Activated CD4-positive, alpha-beta T cell treated with anti-CD3 and anti-CD28 coated beads, Interleukin-2, amount 50 U/mL, for 1 hour (primary cell): Measurements from ENCODE around the gene DHRS4.
"Not testable (repeated sequence)": the region's sequence is repeated elsewhere in the genome, so short reads cannot be mapped to it uniquely, and the experiment has no call there.

Source experiments
- DNase-seq: peaks from one replicate; pipeline ENCODE4 v3.0.0-alpha.2; 2020

The DHRS4 gene

GRCh38 chr14:23941669-23942068, 11.9 kb upstream of the DHRS4 start:
- DNase-seq = no peak

- no peak for DNase-seq
These were observed 11.0 kb upstream of the DHRS4 start for GRCh38 chr14:23942587-23942986.

- not testable (repeated sequence) for DNase-seq
These were observed 4.5 kb upstream of the DHRS4 start for GRCh38 chr14:23949069-23949468.

- no peak for DNase-seq
These were observed 3.0 kb upstream of the DHRS4 start for GRCh38 chr14:23950411-23951135.

GRCh38 chr14:23951136-23951466, 2.5 kb upstream of the DHRS4 start:
- not testable (repeated sequence) for DNase-seq

- no peak for DNase-seq
These were observed 1.9 kb upstream of the DHRS4 start for GRCh38 chr14:23951590-23952201.

- not testable (repeated sequence) for DNase-seq
These were observed 480 bp upstream of the DHRS4 start for GRCh38 chr14:23953116-23953463.

GRCh38 chr14:23954279-23954614, 677 bp downstream of the DHRS4 start:
- not testable (repeated sequence) for DNase-seq

- DNase-seq = not testable (repeated sequence)
These were observed 1.4 kb downstream of the DHRS4 start for GRCh38 chr14:23954965-23955364.

- not testable (repeated sequence) for DNase-seq
These were observed 2.2 kb downstream of the DHRS4 start for GRCh38 chr14:23955811-23956210.

- DNase-seq = not testable (repeated sequence)
These were observed 4.5 kb downstream of the DHRS4 start for GRCh38 chr14:23957913-23958569.

- DNase-seq = not testable (repeated sequence)
These were observed 7.3 kb downstream of the DHRS4 start for GRCh38 chr14:23960899-23961298.

GRCh38 chr14:23961704-23962103, 8.1 kb downstream of the DHRS4 start:
- DNase-seq = not testable (repeated sequence)

- DNase-seq = not testable (repeated sequence)
These were observed 15.5 kb downstream of the DHRS4 start for GRCh38 chr14:23969130-23969480.

GRCh38 chr14:23969481-23970282, 16.1 kb downstream of the DHRS4 start:
- peak; percentile 60 for DNase-seq

GRCh38 chr14:23970283-23970659, 16.7 kb downstream of the DHRS4 start:
- not testable (repeated sequence) for DNase-seq

GRCh38 chr14:23973178-23973577, 19.6 kb downstream of the DHRS4 start:
- DNase-seq = not testable (repeated sequence)

- not testable (repeated sequence) for DNase-seq
These were observed 20.5 kb downstream of the DHRS4 start for GRCh38 chr14:23974041-23974440.

GRCh38 chr14:23977208-23977607, 23.6 kb downstream of the DHRS4 start:
- not testable (repeated sequence) for DNase-seq

- not testable (repeated sequence) for DNase-seq
These were observed 28.6 kb downstream of the DHRS4 start for GRCh38 chr14:23981951-23982813.

- no peak for DNase-seq
These were observed 31.5 kb downstream of the DHRS4 start for GRCh38 chr14:23984891-23985602.

- DNase-seq = not testable (repeated sequence)
These were observed 34.6 kb downstream of the DHRS4 start for GRCh38 chr14:23988223-23988606.
